NB4 (cell line): ENCODE data around the gene MAPK1IP1L.
"Not testable (repeated sequence)": the region's sequence is repeated elsewhere in the genome, so short reads cannot be mapped to it uniquely, and the experiment has no call there.

Experiments
- DNase-seq: peaks from one replicate; pipeline ENCODE4 v3.0.0; 2010; ENCODE audit warnings: low read depth
- H3K4me3 ChIP-seq: one replicate; pipeline ENCODE4 v1.5.1; 2011; ENCODE audit warnings: mild to moderate bottlenecking, low read depth, low read length, moderate library complexity
- MAX ChIP-seq: IDR thresholded peaks from 2 replicates; pipeline ENCODE4 v1.6.1; 2011; ENCODE audit warnings: low read depth, low read length
- MYC ChIP-seq: IDR thresholded peaks from 2 replicates; pipeline ENCODE4 v1.6.1; 2011; ENCODE audit warnings: low read depth, low read length
- POLR2A ChIP-seq: IDR thresholded peaks from 2 replicates; pipeline ENCODE4 v1.6.1; 2011; ENCODE audit warnings: mild to moderate bottlenecking; ENCODE audit not compliant: insufficient read length; ENCODE audit errors: extremely low read depth
- TF ChIP-seq, protein P1 (sequence below): IDR thresholded peaks from one replicate; pipeline ENCODE4 v1.5.1; 2012; ENCODE audit warnings: low read depth, low read length

MAPK1IP1L gene

GRCh38 chr14:55026441-55026792 lies 25.0 kb upstream of the MAPK1IP1L start:
- no peak for DNase-seq
- H3K4me3 ChIP-seq: peak overlapping the region; percentile 92
- TF ChIP-seq POLR2A (no peak), MAX (no peak), MYC (no peak)
- TF ChIP-seq, protein P1, sequence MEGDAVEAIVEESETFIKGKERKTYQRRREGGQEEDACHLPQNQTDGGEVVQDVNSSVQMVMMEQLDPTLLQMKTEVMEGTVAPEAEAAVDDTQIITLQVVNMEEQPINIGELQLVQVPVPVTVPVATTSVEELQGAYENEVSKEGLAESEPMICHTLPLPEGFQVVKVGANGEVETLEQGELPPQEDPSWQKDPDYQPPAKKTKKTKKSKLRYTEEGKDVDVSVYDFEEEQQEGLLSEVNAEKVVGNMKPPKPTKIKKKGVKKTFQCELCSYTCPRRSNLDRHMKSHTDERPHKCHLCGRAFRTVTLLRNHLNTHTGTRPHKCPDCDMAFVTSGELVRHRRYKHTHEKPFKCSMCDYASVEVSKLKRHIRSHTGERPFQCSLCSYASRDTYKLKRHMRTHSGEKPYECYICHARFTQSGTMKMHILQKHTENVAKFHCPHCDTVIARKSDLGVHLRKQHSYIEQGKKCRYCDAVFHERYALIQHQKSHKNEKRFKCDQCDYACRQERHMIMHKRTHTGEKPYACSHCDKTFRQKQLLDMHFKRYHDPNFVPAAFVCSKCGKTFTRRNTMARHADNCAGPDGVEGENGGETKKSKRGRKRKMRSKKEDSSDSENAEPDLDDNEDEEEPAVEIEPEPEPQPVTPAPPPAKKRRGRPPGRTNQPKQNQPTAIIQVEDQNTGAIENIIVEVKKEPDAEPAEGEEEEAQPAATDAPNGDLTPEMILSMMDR: no peak

GRCh38 chr14:55026793-55027561 lies 24.5 kb upstream of the MAPK1IP1L start, which contains the start of the genes SOCS4 and WDHD1:
TSS of gene SOCS4 (plus strand) at chr14:55027236. CDS start at chr14:55043042, 15,806 bp downstream.
TSS of gene WDHD1 (minus strand) at chr14:55027099. CDS start at chr14:55026787, 312 bp downstream.
- H3K4me3 ChIP-seq: peak within 1 kb of the TSS; percentile 92
- peak; percentile 96 for DNase-seq
- TF ChIP-seq MYC: peak; percentile 87
- peak; percentile 85 for TF ChIP-seq MAX
- TF ChIP-seq, protein P1: no peak
- peak; percentile 91 for TF ChIP-seq POLR2A

GRCh38 chr14:55028066-55028465 lies 23.4 kb upstream of the MAPK1IP1L start:
- peak overlapping the region; percentile 92 for H3K4me3 ChIP-seq
- DNase-seq: no peak
- TF ChIP-seq POLR2A (no peak), MAX (no peak), MYC (no peak)
- TF ChIP-seq, protein P1: no peak

DNA sequence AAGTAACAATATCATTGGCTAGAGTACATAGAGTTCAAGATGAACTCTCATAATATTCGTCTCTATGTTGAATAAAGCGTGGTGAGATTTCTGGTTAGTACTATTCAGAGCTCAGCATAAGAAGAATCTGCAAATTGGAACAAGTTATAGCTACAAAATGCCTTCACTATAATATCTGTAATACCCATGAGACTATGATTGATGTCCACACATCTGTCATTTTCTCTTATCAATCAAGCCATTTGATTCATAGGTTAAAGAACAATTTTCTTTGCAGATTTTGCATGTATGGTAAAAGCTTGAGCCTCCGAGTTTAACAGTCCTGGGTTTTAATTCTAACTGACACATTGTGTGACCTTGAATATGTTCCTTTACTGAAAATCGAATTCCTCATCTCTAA lies 23.0 kb upstream of the MAPK1IP1L start:
- H3K4me3 ChIP-seq: peak overlapping the region; percentile 92
- DNase-seq: no peak
- TF ChIP-seq, protein P1: no peak
- TF ChIP-seq MYC (no peak), POLR2A (no peak), MAX (no peak)

- DNase-seq: no peak
- no peak overlapping the region for H3K4me3 ChIP-seq
- TF ChIP-seq, protein P1: no peak
- TF ChIP-seq POLR2A (no peak), MAX (no peak), MYC (no peak)
These were observed 20.3 kb upstream of the MAPK1IP1L start for GRCh38 chr14:55031190-55031589.

- not testable (repeated sequence) for DNase-seq, H3K4me3 ChIP-seq
These were observed 13.5 kb upstream of the MAPK1IP1L start for GRCh38 chr14:55037995-55038394.
